Neural cell (in vitro differentiated cells): ENCODE measurements around the gene CEP162. TPM values are rescaled to one million over a fixed set of nuclear protein-coding genes. Genes with fewer than 3 reads are reported as not detected.

Experiments
- H2AFZ ChIP-seq: fragments of 200-600, 300-800 bp; sonication (generic), shearing (Covaris generic); 2 replicates; pipeline ENCODE4 v1.6.0; 2014; ENCODE audit warnings: low read depth, mild to moderate bottlenecking, antibody characterized with exemption, low read length, moderate library complexity
- H3F3A ChIP-seq: fragments of 200-600 bp; shearing (Covaris generic); 2 replicates; pipeline ENCODE4 v1.6.1; 2016; ENCODE audit warnings: mild to moderate bottlenecking, moderate library complexity, mixed read lengths, antibody characterized with exemption, low read length; ENCODE audit not compliant: insufficient read depth, poor library complexity, severe bottlenecking
- H3K27ac ChIP-seq: fragments of 200-600, 300-800 bp; sonication (generic), shearing (Covaris generic); 2 replicates; pipeline ENCODE4 v1.5.1; 2014; ENCODE audit warnings: mild to moderate bottlenecking, low read length, moderate library complexity
- H3K27me3 ChIP-seq: fragments of 300-800, 200-600 bp; sonication (generic), shearing (Covaris generic); 2 replicates; pipeline ENCODE4 v1.6.0; 2014; ENCODE audit warnings: mild to moderate bottlenecking, low read depth, low read length, moderate library complexity; ENCODE audit not compliant: insufficient read depth
- H3K36me3 ChIP-seq: fragments of 300-800, 200-600 bp; sonication (generic), shearing (Covaris generic); 2 replicates; pipeline ENCODE4 v1.5.1; 2014; ENCODE audit warnings: mild to moderate bottlenecking, antibody characterized with exemption, low read length, moderate library complexity; ENCODE audit not compliant: insufficient read depth
- H3K4me2 ChIP-seq: fragments of 300-800, 200-600 bp; sonication (generic), shearing (Covaris generic); 2 replicates; pipeline ENCODE4 v1.6.0; 2014; ENCODE audit warnings: mild to moderate bottlenecking, low read length
- H3K4me3 ChIP-seq: fragments of 300-800, 200-600 bp; sonication (generic), shearing (Covaris generic); 2 replicates; pipeline ENCODE4 v1.5.1; 2014; ENCODE audit warnings: mild to moderate bottlenecking, low read length, moderate library complexity
- H3K79me2 ChIP-seq: fragments of 200-600 bp; shearing (Covaris generic); replicated peaks from 2 replicates; pipeline ENCODE4 v1.6.0; 2014; ENCODE audit warnings: mild to moderate bottlenecking, low read length, moderate library complexity; ENCODE audit not compliant: insufficient read depth
- H3K9ac ChIP-seq: fragments of 300-800, 200-600 bp; sonication (generic), shearing (Covaris generic); 2 replicates; pipeline ENCODE4 v1.6.1; 2016; ENCODE audit warnings: mild to moderate bottlenecking, low read length, mixed read lengths
- H3K9me2 ChIP-seq: fragments of 200-600 bp; shearing (Covaris generic); 2 replicates; pipeline ENCODE4 v1.6.1; 2016; ENCODE audit warnings: mild to moderate bottlenecking, low read length, mixed read lengths; ENCODE audit not compliant: insufficient read depth
- H3K9me3 ChIP-seq: fragments of 200-600, 300-800 bp; sonication (generic), shearing (Covaris generic); 2 replicates; pipeline ENCODE4 v1.6.1; 2016; ENCODE audit warnings: mild to moderate bottlenecking, mixed run types, low read length, moderate library complexity, mixed read lengths
- H4K20me1 ChIP-seq: fragments of 200-600 bp; shearing (Covaris generic); 2 replicates; pipeline ENCODE4 v1.6.1; 2016; ENCODE audit warnings: mild to moderate bottlenecking, mixed run types; ENCODE audit not compliant: insufficient read depth
- EP300 ChIP-seq: fragments of 450-650 bp; conservative IDR thresholded peaks from 2 replicates; pipeline ENCODE4 v1.6.1; 2014; ENCODE audit warnings: antibody characterized with exemption, mild to moderate bottlenecking, moderate library complexity; ENCODE audit not compliant: poor library complexity, severe bottlenecking
- EZH2 ChIP-seq: fragments of 200-600, 300-800 bp; shearing (Covaris generic), sonication (generic); IDR thresholded peaks from 2 replicates; pipeline ENCODE4 v1.6.1; 2014; ENCODE audit warnings: antibody characterized with exemption, low read length, borderline replicate concordance, mild to moderate bottlenecking; ENCODE audit not compliant: insufficient read depth, poor library complexity, severe bottlenecking
- MXI1 ChIP-seq: fragments of 450-650 bp; conservative IDR thresholded peaks from 2 replicates; pipeline ENCODE4 v1.6.1; 2014; ENCODE audit warnings: antibody characterized with exemption, mild to moderate bottlenecking; ENCODE audit not compliant: poor library complexity, severe bottlenecking
- POLR2AphosphoS5 ChIP-seq: IDR thresholded peaks from 2 replicates; pipeline ENCODE4 v1.6.1; 2012
- RAD21 ChIP-seq: fragments of 450-650 bp; conservative IDR thresholded peaks from 2 replicates; pipeline ENCODE4 v1.6.1; 2014; ENCODE audit warnings: antibody characterized with exemption, mild to moderate bottlenecking, moderate library complexity
- SMC3 ChIP-seq: fragments of 450-650 bp; conservative IDR thresholded peaks from 2 replicates; pipeline ENCODE4 v1.6.1; 2014; ENCODE audit warnings: antibody characterized with exemption, mild to moderate bottlenecking, moderate library complexity; ENCODE audit not compliant: poor library complexity
- TAF1 ChIP-seq: IDR thresholded peaks from 2 replicates; pipeline ENCODE4 v1.6.1; 2012; ENCODE audit warnings: low read depth
- polyA plus RNA-seq: library from polyadenylated mRNA; depleted of rRNA; stranded (reverse); fragments of >200 nt; gene quantifications from 2 replicates; pipeline ENCODE4 v1.2.3, GENCODE V29; 2014
- TF ChIP-seq, protein P1 (sequence below): IDR thresholded peaks from 2 replicates; pipeline ENCODE4 v1.6.1; 2012; ENCODE audit warnings: borderline replicate concordance
- TF ChIP-seq, protein P2 (sequence below): fragments of 450-650 bp; IDR thresholded peaks from 2 replicates; pipeline ENCODE4 v1.5.1; 2014; ENCODE audit warnings: antibody characterized with exemption, mild to moderate bottlenecking, moderate library complexity; ENCODE audit not compliant: poor library complexity, severe bottlenecking

Gene CEP162
- polyA plus RNA-seq, 1 donor from 2014 or later, result 19.3 TPM

DNA sequence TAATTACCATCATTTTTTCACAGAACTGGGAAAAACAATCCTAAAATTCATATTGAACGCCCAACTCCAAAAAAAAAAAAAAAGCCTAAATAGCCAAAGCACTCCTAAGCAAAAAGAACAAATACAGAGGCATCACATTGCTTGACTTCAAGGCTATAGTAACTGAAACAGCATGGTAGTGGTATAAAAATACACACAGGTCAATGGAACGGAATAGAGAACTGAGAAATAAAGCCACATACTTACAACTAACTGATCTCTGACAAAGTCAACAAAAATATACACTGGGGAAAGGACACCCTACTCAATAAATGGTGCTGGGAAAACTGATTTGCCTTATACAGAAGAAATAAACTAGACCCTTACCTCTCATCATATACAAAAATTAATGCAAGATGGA is 104.3 kb downstream of the CEP162 start:
- Histone ChIP-seq H3K27me3 (no peaks in the 10 kb centered on the region), H3K36me3 (peaks cover 9% of the 10 kb centered on the region), H3K9ac (no peak overlapping the region), H3F3A (no peaks in the 10 kb centered on the region), H4K20me1 (no peaks in the 10 kb centered on the region), H3K4me2 (no peak overlapping the region), H3K9me3 (no peaks in the 10 kb centered on the region), H3K27ac (no peak overlapping the region), H3K4me3 (no peak overlapping the region), H2AFZ (no peak overlapping the region), H3K9me2 (no peaks in the 10 kb centered on the region), H3K79me2 (no peaks in the 10 kb centered on the region)
- TF ChIP-seq TAF1 (no peak), MXI1 (no peak), EP300 (no peak), SMC3 (no peak), POLR2AphosphoS5 (no peak), EZH2 (no peak), RAD21 (no peak)
- TF ChIP-seq, protein P1, sequence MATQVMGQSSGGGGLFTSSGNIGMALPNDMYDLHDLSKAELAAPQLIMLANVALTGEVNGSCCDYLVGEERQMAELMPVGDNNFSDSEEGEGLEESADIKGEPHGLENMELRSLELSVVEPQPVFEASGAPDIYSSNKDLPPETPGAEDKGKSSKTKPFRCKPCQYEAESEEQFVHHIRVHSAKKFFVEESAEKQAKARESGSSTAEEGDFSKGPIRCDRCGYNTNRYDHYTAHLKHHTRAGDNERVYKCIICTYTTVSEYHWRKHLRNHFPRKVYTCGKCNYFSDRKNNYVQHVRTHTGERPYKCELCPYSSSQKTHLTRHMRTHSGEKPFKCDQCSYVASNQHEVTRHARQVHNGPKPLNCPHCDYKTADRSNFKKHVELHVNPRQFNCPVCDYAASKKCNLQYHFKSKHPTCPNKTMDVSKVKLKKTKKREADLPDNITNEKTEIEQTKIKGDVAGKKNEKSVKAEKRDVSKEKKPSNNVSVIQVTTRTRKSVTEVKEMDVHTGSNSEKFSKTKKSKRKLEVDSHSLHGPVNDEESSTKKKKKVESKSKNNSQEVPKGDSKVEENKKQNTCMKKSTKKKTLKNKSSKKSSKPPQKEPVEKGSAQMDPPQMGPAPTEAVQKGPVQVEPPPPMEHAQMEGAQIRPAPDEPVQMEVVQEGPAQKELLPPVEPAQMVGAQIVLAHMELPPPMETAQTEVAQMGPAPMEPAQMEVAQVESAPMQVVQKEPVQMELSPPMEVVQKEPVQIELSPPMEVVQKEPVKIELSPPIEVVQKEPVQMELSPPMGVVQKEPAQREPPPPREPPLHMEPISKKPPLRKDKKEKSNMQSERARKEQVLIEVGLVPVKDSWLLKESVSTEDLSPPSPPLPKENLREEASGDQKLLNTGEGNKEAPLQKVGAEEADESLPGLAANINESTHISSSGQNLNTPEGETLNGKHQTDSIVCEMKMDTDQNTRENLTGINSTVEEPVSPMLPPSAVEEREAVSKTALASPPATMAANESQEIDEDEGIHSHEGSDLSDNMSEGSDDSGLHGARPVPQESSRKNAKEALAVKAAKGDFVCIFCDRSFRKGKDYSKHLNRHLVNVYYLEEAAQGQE, result no peak
- TF ChIP-seq, protein P2, sequence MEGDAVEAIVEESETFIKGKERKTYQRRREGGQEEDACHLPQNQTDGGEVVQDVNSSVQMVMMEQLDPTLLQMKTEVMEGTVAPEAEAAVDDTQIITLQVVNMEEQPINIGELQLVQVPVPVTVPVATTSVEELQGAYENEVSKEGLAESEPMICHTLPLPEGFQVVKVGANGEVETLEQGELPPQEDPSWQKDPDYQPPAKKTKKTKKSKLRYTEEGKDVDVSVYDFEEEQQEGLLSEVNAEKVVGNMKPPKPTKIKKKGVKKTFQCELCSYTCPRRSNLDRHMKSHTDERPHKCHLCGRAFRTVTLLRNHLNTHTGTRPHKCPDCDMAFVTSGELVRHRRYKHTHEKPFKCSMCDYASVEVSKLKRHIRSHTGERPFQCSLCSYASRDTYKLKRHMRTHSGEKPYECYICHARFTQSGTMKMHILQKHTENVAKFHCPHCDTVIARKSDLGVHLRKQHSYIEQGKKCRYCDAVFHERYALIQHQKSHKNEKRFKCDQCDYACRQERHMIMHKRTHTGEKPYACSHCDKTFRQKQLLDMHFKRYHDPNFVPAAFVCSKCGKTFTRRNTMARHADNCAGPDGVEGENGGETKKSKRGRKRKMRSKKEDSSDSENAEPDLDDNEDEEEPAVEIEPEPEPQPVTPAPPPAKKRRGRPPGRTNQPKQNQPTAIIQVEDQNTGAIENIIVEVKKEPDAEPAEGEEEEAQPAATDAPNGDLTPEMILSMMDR, result no peak

- Histone ChIP-seq H3K9me2 (no peaks in the 10 kb centered on the region), H3K4me2 (no peak overlapping the region), H3K9ac (no peak overlapping the region), H3K4me3 (no peak overlapping the region), H3K36me3 (peaks cover 8% of the 10 kb centered on the region), H2AFZ (no peak overlapping the region), H3K27me3 (no peaks in the 10 kb centered on the region), H3F3A (no peaks in the 10 kb centered on the region), H4K20me1 (no peaks in the 10 kb centered on the region), H3K79me2 (no peaks in the 10 kb centered on the region), H3K27ac (no peak overlapping the region), H3K9me3 (no peaks in the 10 kb centered on the region)
- no peak for TF ChIP-seq EZH2
- TF ChIP-seq TAF1, result no peak
- TF ChIP-seq EP300, result no peak
- TF ChIP-seq, protein P1, result no peak
- TF ChIP-seq SMC3, result no peak
- TF ChIP-seq RAD21, result no peak
- TF ChIP-seq POLR2AphosphoS5, result no peak
- no peak for TF ChIP-seq MXI1
- TF ChIP-seq, protein P2, result no peak
Observed at GRCh38 chr6:84119277-84119676, 108.2 kb downstream of the CEP162 start.
